Ovary (tissue), 3 donors: Measurements from ENCODE around the gene POU2AF2.

ENCODE experiments used
- EP300 ChIP-seq: sonication (generic); formaldehyde crosslinking; IDR thresholded peaks from one replicate; pipeline ENCODE4 v1.6.1; 2017; ENCODE audit warnings: antibody characterized with exemption
- POLR2A ChIP-seq: fragments of 450-650 bp; IDR thresholded peaks from one replicate; pipeline ENCODE4 v1.6.1; 2017; ENCODE audit warnings: antibody characterized with exemption, mild to moderate bottlenecking, moderate library complexity
- TF ChIP-seq, protein P1 (sequence below), 3 donors: fragments of 450-650 bp in 2 of 3; fragments of 200-600 bp in 1 of 3; IDR thresholded peaks; one replicate each; pipeline versions ENCODE4 v1.5.1 to v1.8.0; 2016 to 2022; ENCODE audit warnings: antibody characterized with exemption in 3 of 3, mild to moderate bottlenecking in 1 of 3
- donor health status: DM: no; HTN: no; CAD: no.

DNA sequence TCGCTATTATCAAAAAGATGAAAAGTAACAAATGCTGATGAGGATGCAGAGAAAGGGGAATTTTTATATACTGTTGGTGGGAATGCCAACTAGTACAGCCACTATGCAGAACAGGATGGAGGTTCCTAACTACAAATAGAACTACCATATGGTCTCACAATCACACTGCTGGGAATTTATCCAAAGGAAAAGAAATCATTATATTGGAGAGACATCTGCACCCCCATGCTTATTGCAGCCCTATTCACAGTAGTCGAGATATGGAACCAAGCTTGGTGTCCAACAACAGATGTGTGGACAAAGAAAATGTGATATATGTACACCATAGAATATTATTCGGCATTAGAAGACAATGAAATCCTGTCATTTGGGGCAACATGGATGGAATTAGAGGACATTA, 19.6 kb upstream of the POU2AF2 start:
- TF ChIP-seq, protein P1, sequence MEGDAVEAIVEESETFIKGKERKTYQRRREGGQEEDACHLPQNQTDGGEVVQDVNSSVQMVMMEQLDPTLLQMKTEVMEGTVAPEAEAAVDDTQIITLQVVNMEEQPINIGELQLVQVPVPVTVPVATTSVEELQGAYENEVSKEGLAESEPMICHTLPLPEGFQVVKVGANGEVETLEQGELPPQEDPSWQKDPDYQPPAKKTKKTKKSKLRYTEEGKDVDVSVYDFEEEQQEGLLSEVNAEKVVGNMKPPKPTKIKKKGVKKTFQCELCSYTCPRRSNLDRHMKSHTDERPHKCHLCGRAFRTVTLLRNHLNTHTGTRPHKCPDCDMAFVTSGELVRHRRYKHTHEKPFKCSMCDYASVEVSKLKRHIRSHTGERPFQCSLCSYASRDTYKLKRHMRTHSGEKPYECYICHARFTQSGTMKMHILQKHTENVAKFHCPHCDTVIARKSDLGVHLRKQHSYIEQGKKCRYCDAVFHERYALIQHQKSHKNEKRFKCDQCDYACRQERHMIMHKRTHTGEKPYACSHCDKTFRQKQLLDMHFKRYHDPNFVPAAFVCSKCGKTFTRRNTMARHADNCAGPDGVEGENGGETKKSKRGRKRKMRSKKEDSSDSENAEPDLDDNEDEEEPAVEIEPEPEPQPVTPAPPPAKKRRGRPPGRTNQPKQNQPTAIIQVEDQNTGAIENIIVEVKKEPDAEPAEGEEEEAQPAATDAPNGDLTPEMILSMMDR (IDR thresholded peaks at IDR 0.05): no peak
- TF ChIP-seq EP300 (no peak), POLR2A (no peak)
